Smooth muscle cell (in vitro differentiated cells): ENCODE measurements around the gene HCN1. TPM values are rescaled to one million over a fixed set of nuclear protein-coding genes. Genes with fewer than 3 reads are reported as not detected.

Experiments used
- DNase-seq: peaks from one replicate; lab custom pipeline; 2025; ENCODE audit not compliant: unreplicated experiment; lab: John Stamatoyannopoulos, UW
- H2AFZ ChIP-seq: fragments of 200-600 bp; sonication (generic); 2 replicates; pipeline ENCODE4 v1.6.0; 2016; ENCODE audit warnings: antibody characterized with exemption, low read depth, mild to moderate bottlenecking
- H3F3A ChIP-seq: fragments of 200-600 bp; sonication (generic); 2 replicates; pipeline ENCODE4 v1.6.0; 2017; ENCODE audit warnings: antibody characterized with exemption, low read depth
- H3K27ac ChIP-seq: fragments of 200-600 bp; sonication (generic); 2 replicates; pipeline ENCODE4 v1.5.1; 2016; ENCODE audit warnings: low read depth, mild to moderate bottlenecking
- H3K27me3 ChIP-seq: fragments of 200-600 bp; sonication (generic); 2 replicates; pipeline ENCODE4 v1.6.1; 2016; ENCODE audit warnings: low read depth, mild to moderate bottlenecking
- H3K36me3 ChIP-seq: fragments of 200-600 bp; sonication (generic); 2 replicates; pipeline ENCODE4 v1.5.1; 2016; ENCODE audit warnings: low read depth
- H3K4me1 ChIP-seq: fragments of 200-600 bp; sonication (generic); 2 replicates; pipeline ENCODE4 v1.5.1; 2016; ENCODE audit warnings: low read depth
- H3K4me2 ChIP-seq: fragments of 200-600 bp; sonication (generic); 2 replicates; pipeline ENCODE4 v1.6.0; 2016; ENCODE audit warnings: mild to moderate bottlenecking
- H3K4me3 ChIP-seq: fragments of 200-600 bp; sonication (generic); 2 replicates; pipeline ENCODE4 v1.5.1; 2016; ENCODE audit warnings: mild to moderate bottlenecking
- H3K79me2 ChIP-seq: fragments of 200-600 bp; sonication (generic); 2 replicates; pipeline ENCODE4 v1.6.0; 2016; ENCODE audit warnings: low read depth, mild to moderate bottlenecking
- H3K9ac ChIP-seq: fragments of 200-600 bp; sonication (generic); 2 replicates; pipeline ENCODE4 v1.6.0; 2016; ENCODE audit warnings: low read depth
- H3K9me3 ChIP-seq: fragments of 200-600 bp; sonication (generic); replicated peaks from 2 replicates; pipeline ENCODE4 v1.5.1; 2016; ENCODE audit warnings: low read depth
- H4K20me1 ChIP-seq: fragments of 200-600 bp; sonication (generic); 2 replicates; pipeline ENCODE4 v1.6.0; 2016; ENCODE audit warnings: low read depth
- WGBS: methylation state at CpG from one replicate; pipeline ENCODE4 v1.1.7; 2016; ENCODE audit warnings: low lambda C conversion rate; 5-methylcytosine and 5-hydroxymethylcytosine counted together
- polyA plus RNA-seq: library from polyadenylated mRNA; unstranded; fragments of >200 nt; fragmentation: Nextera tagmentation; extraction: Ambion mirVana; gene quantifications from 2 replicates; pipeline ENCODE4 v1.2.1, GENCODE V29; 2016
- total RNA-seq: library from RNA; depleted of rRNA; stranded (reverse); fragments of >200 nt; gene quantifications from 2 replicates; pipeline ENCODE4 v1.2.3, GENCODE V29; 2014
- TF ChIP-seq, protein P1 (sequence below): fragments of 200-600 bp; sonication (generic); IDR thresholded peaks from 2 replicates; pipeline ENCODE4 v1.5.1; 2017; ENCODE audit warnings: borderline replicate concordance, mild to moderate bottlenecking, antibody characterized with exemption; ENCODE audit not compliant: insufficient read depth, poor library complexity, severe bottlenecking

Gene HCN1
- total and polyA plus RNA-seq, 2 experiments from 2014 or later = not detected

DNA sequence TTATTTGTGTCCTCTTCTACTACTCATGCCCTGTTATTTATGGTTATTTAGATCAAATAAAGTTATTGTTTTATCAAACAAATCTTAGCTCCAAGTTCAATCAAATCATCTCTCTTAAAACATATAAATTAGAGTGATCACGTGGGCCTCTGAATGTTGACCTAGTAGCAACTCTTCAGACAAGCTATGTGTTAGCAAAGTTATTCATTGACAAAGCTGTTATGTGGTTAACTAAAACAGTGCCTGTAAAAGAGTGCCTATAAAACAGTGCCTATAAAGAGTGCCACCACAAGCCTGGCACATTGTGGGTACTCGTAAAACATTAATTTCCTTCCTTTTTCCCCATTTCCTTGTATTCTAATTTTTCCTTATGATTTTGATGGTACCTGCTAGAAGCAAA, 421.9 kb downstream of the HCN1 start:
- 76% methylated on average over 2 of the region's 2 CpGs for WGBS
- no peak for DNase-seq
- H3K4me1 ChIP-seq = no peaks in the 10 kb centered on the region
- no peak overlapping the region for H3K9ac ChIP-seq
- H3K36me3 ChIP-seq = no peaks in the 10 kb centered on the region
- H3K4me2 ChIP-seq = no peak overlapping the region
- TF ChIP-seq, protein P1, sequence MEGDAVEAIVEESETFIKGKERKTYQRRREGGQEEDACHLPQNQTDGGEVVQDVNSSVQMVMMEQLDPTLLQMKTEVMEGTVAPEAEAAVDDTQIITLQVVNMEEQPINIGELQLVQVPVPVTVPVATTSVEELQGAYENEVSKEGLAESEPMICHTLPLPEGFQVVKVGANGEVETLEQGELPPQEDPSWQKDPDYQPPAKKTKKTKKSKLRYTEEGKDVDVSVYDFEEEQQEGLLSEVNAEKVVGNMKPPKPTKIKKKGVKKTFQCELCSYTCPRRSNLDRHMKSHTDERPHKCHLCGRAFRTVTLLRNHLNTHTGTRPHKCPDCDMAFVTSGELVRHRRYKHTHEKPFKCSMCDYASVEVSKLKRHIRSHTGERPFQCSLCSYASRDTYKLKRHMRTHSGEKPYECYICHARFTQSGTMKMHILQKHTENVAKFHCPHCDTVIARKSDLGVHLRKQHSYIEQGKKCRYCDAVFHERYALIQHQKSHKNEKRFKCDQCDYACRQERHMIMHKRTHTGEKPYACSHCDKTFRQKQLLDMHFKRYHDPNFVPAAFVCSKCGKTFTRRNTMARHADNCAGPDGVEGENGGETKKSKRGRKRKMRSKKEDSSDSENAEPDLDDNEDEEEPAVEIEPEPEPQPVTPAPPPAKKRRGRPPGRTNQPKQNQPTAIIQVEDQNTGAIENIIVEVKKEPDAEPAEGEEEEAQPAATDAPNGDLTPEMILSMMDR = no peak
- H3K79me2 ChIP-seq = no peaks in the 10 kb centered on the region
- H3K27me3 ChIP-seq = no peaks in the 10 kb centered on the region
- H2AFZ ChIP-seq = no peak overlapping the region
- no peaks in the 10 kb centered on the region for H3F3A ChIP-seq
- no peaks in the 10 kb centered on the region for H4K20me1 ChIP-seq
- H3K4me3 ChIP-seq = no peak overlapping the region
- no peaks in the 10 kb centered on the region for H3K9me3 ChIP-seq
- H3K27ac ChIP-seq = no peak overlapping the region

DNA sequence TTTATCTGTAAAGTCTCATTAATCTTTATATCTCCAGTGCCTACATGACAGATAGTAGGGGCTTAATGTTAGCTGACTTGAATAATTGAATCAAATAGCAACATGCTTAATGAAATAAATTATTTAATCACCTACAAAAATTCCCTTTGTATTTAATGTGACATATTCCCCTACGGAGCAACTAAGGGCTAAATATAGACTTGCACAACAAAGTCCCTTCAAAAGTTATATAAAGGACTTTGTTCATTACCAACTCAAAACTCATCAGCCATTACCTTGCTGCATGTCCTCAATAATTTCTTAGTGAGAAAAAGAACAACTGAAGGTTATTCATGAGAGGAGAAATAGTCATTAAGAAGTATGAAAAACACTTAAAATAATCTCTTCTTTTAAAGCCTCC, 424.6 kb downstream of the HCN1 start:
- H3K27me3 ChIP-seq = no peaks in the 10 kb centered on the region
- H3K27ac ChIP-seq = no peak overlapping the region
- H3K4me1 ChIP-seq = no peaks in the 10 kb centered on the region
- WGBS = 88% methylated on average over 1 of the region's 1 CpG
- H4K20me1 ChIP-seq = no peaks in the 10 kb centered on the region
- H3K79me2 ChIP-seq = no peaks in the 10 kb centered on the region
- H3K9me3 ChIP-seq = no peaks in the 10 kb centered on the region
- DNase-seq = no peak
- TF ChIP-seq, protein P1 = no peak
- H3K4me3 ChIP-seq = no peak overlapping the region
- H3K36me3 ChIP-seq = no peaks in the 10 kb centered on the region
- no peak overlapping the region for H3K4me2 ChIP-seq
- H2AFZ ChIP-seq = no peak overlapping the region
- no peak overlapping the region for H3K9ac ChIP-seq
- H3F3A ChIP-seq = no peaks in the 10 kb centered on the region

DNA sequence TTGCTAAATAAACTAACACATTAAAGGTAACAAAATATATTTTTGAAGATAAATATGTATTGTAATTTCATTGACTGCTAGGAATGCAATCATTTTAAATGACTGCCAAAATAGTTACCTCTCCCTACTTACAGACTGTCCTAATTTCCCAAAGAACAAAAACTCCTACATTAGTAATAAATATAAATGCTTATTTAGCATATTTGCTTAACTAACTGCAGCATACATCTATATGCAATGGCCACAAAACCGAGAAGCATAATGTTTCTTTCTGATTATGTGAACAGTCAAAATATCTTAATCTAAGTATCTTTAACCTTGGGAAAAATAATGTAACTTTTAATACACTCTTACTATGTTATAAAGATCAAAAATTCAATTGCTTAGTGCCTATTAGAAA, 431.7 kb downstream of the HCN1 start:
- H2AFZ ChIP-seq = no peak overlapping the region
- H3K4me3 ChIP-seq = no peak overlapping the region
- no peaks in the 10 kb centered on the region for H4K20me1 ChIP-seq
- no peaks in the 10 kb centered on the region for H3K27me3 ChIP-seq
- no peak overlapping the region for H3K27ac ChIP-seq
- H3K9ac ChIP-seq = no peak overlapping the region
- no peaks in the 10 kb centered on the region for H3K9me3 ChIP-seq
- H3F3A ChIP-seq = no peaks in the 10 kb centered on the region
- no peaks in the 10 kb centered on the region for H3K4me1 ChIP-seq
- WGBS = 81% methylated on average over 1 of the region's 1 CpG
- TF ChIP-seq, protein P1 = no peak
- no peak overlapping the region for H3K4me2 ChIP-seq
- H3K79me2 ChIP-seq = no peaks in the 10 kb centered on the region
- H3K36me3 ChIP-seq = no peaks in the 10 kb centered on the region
- no peak for DNase-seq

DNA sequence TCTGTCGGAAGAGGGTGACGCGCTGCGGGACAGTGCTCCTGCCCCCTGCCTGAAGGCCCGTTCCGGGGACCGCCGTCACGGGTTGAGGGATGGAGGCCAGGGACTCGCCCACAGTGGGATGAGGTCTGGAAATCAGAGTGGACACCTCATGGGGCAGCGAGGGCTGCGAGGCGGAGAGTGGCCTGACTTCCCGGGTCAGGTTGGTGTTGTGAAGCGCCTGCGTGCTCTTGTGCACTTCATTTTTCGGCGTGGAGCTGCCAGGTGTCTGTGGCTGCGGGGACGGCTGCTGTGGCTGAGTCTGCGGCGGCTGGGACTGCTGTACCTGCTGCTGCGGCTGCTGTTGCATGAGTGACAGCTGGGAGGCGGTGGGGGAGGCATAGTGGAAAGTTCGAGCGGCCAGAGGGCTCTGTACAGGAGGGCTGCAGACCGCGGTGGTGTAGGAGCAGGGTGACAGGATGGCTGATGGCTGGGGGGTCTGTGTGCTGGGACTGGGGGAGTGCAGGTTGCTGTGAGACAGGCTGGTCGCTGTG, 434.1 kb downstream of the HCN1 start:
- Histone ChIP-seq H3K4me3 (no peak overlapping the region), H3K27ac (no peak overlapping the region), H3K4me1 (no peaks in the 10 kb centered on the region), H4K20me1 (no peaks in the 10 kb centered on the region), H3K4me2 (no peak overlapping the region), H3K27me3 (no peaks in the 10 kb centered on the region), H3K36me3 (no peaks in the 10 kb centered on the region), H3K79me2 (no peaks in the 10 kb centered on the region), H2AFZ (no peak overlapping the region), H3K9ac (no peak overlapping the region), H3K9me3 (no peaks in the 10 kb centered on the region), H3F3A (no peaks in the 10 kb centered on the region)
- TF ChIP-seq, protein P1 = no peak
- no peak for DNase-seq
- 95% methylated on average over 29 of the region's 29 CpGs for WGBS
